Osteoblast (primary cell): ENCODE measurements around the gene CMTR1. TPM values are rescaled to one million over a fixed set of nuclear protein-coding genes. Genes with fewer than 3 reads are reported as not detected.

Experiments
- DNase-seq: peaks from one replicate; pipeline ENCODE4 v3.0.0; 2011; ENCODE audit warnings: low spot score, mixed read lengths; ENCODE audit not compliant: insufficient read length; ENCODE audit errors: missing footprints
- H2AFZ ChIP-seq: 2 replicates; pipeline ENCODE4 v1.6.0; 2011; ENCODE audit warnings: mild to moderate bottlenecking, low read length
- H3K27ac ChIP-seq: 2 replicates; pipeline ENCODE4 v1.5.1; 2011; ENCODE audit warnings: mild to moderate bottlenecking, low read depth, low read length, moderate library complexity
- H3K27me3 ChIP-seq: 2 replicates; pipeline ENCODE4 v1.6.0; 2012; ENCODE audit warnings: mild to moderate bottlenecking, control low read depth, inconsistent platforms, low read length, moderate library complexity; ENCODE audit not compliant: insufficient read depth
- H3K36me3 ChIP-seq: 2 replicates; pipeline ENCODE4 v1.5.1; 2011; ENCODE audit warnings: mild to moderate bottlenecking, low read length, control low read depth, moderate library complexity; ENCODE audit not compliant: insufficient read depth
- H3K4me1 ChIP-seq: 2 replicates; pipeline ENCODE4 v1.5.1; 2011; ENCODE audit warnings: mild to moderate bottlenecking, low read length, control low read depth, moderate library complexity; ENCODE audit not compliant: insufficient read depth
- H3K4me2 ChIP-seq: 2 replicates; pipeline ENCODE4 v1.6.0; 2011; ENCODE audit warnings: mild to moderate bottlenecking, low read length; ENCODE audit not compliant: insufficient read depth
- H3K4me3 ChIP-seq: fragments of 200-600 bp; sonication (generic); 3 replicates; pipeline ENCODE4 v1.5.1; 2012; ENCODE audit warnings: mild to moderate bottlenecking, low read length, inconsistent platforms; ENCODE audit not compliant: insufficient read depth
- H3K79me2 ChIP-seq: 2 replicates; pipeline ENCODE4 v1.6.0; 2012; ENCODE audit warnings: mild to moderate bottlenecking, low read length, control low read depth, inconsistent platforms; ENCODE audit not compliant: insufficient read depth
- H3K9me3 ChIP-seq: 2 replicates; pipeline ENCODE4 v1.5.1; 2011; ENCODE audit warnings: low read depth, low read length, control low read depth
- H4K20me1 ChIP-seq: 2 replicates; pipeline ENCODE4 v1.6.0; 2012; ENCODE audit warnings: mild to moderate bottlenecking, low read length, control low read depth; ENCODE audit not compliant: insufficient read depth
- total RNA-seq: library from RNA; depleted of rRNA; stranded (reverse); fragments of >200 nt; gene quantifications from 2 replicates; pipeline ENCODE4 v1.2.3, GENCODE V29; 2012
- TF ChIP-seq, protein P1 (sequence below): IDR thresholded peaks from 2 replicates; pipeline ENCODE4 v1.5.1; 2011; ENCODE audit warnings: mild to moderate bottlenecking, low read depth, low read length, moderate library complexity; ENCODE audit errors: extremely low read depth

CMTR1 gene
- total RNA-seq, 1 donor, result 38.7 TPM

DNA sequence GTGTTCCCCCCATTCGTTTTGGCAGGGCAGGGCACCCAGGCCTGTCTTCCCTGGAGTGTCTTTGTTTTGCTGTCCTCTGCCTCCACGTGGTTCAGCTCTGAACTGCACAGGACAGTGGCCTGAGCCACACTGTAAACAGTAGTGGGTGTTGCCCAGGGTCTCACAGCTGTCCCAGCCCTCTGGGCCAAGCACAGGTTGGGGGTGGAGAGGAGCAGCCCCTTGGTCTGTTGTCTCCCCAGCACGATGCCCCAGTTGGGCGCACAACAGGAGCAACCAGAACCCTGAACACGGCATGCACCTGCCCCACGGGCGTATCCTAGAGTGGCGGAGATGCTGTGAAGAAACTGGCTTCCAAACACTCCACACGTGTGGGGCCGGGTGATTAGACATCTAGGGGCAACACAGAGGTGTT is 52.3 kb downstream of the CMTR1 start:
- Histone ChIP-seq H3K4me1 (no peaks in the 10 kb centered on the region), H2AFZ (no peak overlapping the region), H3K27me3 (no peaks in the 10 kb centered on the region), H3K36me3 (peaks cover 15% of the 10 kb centered on the region), H3K4me2 (no peak overlapping the region), H3K9me3 (no peaks in the 10 kb centered on the region), H3K27ac (no peak overlapping the region), H3K79me2 (no peaks in the 10 kb centered on the region), H4K20me1 (peaks cover 8% of the 10 kb centered on the region), H3K4me3 (no peak overlapping the region)
- DNase-seq, result peak; percentile 30
- TF ChIP-seq, protein P1, sequence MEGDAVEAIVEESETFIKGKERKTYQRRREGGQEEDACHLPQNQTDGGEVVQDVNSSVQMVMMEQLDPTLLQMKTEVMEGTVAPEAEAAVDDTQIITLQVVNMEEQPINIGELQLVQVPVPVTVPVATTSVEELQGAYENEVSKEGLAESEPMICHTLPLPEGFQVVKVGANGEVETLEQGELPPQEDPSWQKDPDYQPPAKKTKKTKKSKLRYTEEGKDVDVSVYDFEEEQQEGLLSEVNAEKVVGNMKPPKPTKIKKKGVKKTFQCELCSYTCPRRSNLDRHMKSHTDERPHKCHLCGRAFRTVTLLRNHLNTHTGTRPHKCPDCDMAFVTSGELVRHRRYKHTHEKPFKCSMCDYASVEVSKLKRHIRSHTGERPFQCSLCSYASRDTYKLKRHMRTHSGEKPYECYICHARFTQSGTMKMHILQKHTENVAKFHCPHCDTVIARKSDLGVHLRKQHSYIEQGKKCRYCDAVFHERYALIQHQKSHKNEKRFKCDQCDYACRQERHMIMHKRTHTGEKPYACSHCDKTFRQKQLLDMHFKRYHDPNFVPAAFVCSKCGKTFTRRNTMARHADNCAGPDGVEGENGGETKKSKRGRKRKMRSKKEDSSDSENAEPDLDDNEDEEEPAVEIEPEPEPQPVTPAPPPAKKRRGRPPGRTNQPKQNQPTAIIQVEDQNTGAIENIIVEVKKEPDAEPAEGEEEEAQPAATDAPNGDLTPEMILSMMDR, result peak; percentile 21

GRCh38 chr6:37486121-37486839 is 53.3 kb downstream of the CMTR1 start:
- peaks cover 11% of the 10 kb centered on the region for H3K36me3 ChIP-seq
- peaks cover 3% of the 10 kb centered on the region for H3K4me1 ChIP-seq
- no peaks in the 10 kb centered on the region for H3K27me3 ChIP-seq
- TF ChIP-seq, protein P1, result no peak
- DNase-seq, result peak; percentile 86
- no peaks in the 10 kb centered on the region for H3K9me3 ChIP-seq
- no peak overlapping the region for H2AFZ ChIP-seq
- H3K79me2 ChIP-seq, result peaks cover 3% of the 10 kb centered on the region
- H4K20me1 ChIP-seq, result peaks cover 16% of the 10 kb centered on the region
- H3K27ac ChIP-seq, result no peak overlapping the region
- no peak overlapping the region for H3K4me2 ChIP-seq
- H3K4me3 ChIP-seq, result no peak overlapping the region

GRCh38 chr6:37487591-37488380 is 54.8 kb downstream of the CMTR1 start:
- Histone ChIP-seq H3K27ac (no peak overlapping the region), H3K4me3 (no peak overlapping the region), H4K20me1 (peaks cover 21% of the 10 kb centered on the region), H3K27me3 (no peaks in the 10 kb centered on the region), H3K9me3 (no peaks in the 10 kb centered on the region), H3K4me1 (peaks cover 3% of the 10 kb centered on the region), H3K36me3 (peaks cover 8% of the 10 kb centered on the region), H3K79me2 (peaks cover 3% of the 10 kb centered on the region), H3K4me2 (no peak overlapping the region), H2AFZ (no peak overlapping the region)
- DNase-seq, result peak; percentile 46
- TF ChIP-seq, protein P1, result no peak

GRCh38 chr6:37488476-37488875 is 55.5 kb downstream of the CMTR1 start:
- Histone ChIP-seq H3K4me3 (no peak overlapping the region), H3K27ac (no peak overlapping the region), H3K4me1 (peaks cover 3% of the 10 kb centered on the region), H4K20me1 (peaks cover 21% of the 10 kb centered on the region), H2AFZ (no peak overlapping the region), H3K36me3 (peaks cover 4% of the 10 kb centered on the region), H3K9me3 (no peaks in the 10 kb centered on the region), H3K79me2 (peaks cover 4% of the 10 kb centered on the region), H3K27me3 (no peaks in the 10 kb centered on the region), H3K4me2 (no peak overlapping the region)
- TF ChIP-seq, protein P1, result no peak
- peak; percentile 66 for DNase-seq
